HL-60 (cell line): ENCODE measurements around the gene RPL39L.

Source experiments
- DNase-seq, 2 experiments: peaks; one replicate each; pipeline ENCODE4 v3.0.0-alpha.2; 2010 to 2020; ENCODE audit warnings: low read depth in 1 of 2, low spot score in 1 of 2
- H3K27ac ChIP-seq: fragments of 250-450 bp; sonication (Bioruptor Pico); replicated peaks from 2 replicates; pipeline ENCODE4 v1.5.1; 2020; ENCODE audit warnings: mild to moderate bottlenecking, moderate library complexity
- H3K27me3 ChIP-seq: fragments of 250-450 bp; sonication (Bioruptor Pico); 2 replicates; pipeline ENCODE4 v1.5.1; 2021; ENCODE audit warnings: mild to moderate bottlenecking, moderate library complexity; ENCODE audit not compliant: insufficient read depth, poor library complexity, severe bottlenecking
- H3K4me3 ChIP-seq: replicated peaks from 2 replicates; pipeline ENCODE4 v1.5.1; 2011; ENCODE audit warnings: mild to moderate bottlenecking, control low read depth, low read length; ENCODE audit not compliant: insufficient read depth
- GABPA ChIP-seq: IDR thresholded peaks from 2 replicates; pipeline ENCODE4 v1.6.1; 2012; ENCODE audit warnings: low read depth
- POLR2AphosphoS5 ChIP-seq: IDR thresholded peaks from 2 replicates; pipeline ENCODE4 v1.6.1; 2012; ENCODE audit warnings: low read depth
- SPI1 ChIP-seq: IDR thresholded peaks from 2 replicates; pipeline ENCODE4 v1.6.1; 2012; ENCODE audit warnings: low read depth, mild to moderate bottlenecking, borderline replicate concordance
- TF ChIP-seq, protein P1 (sequence below): IDR thresholded peaks from 2 replicates; pipeline ENCODE4 v1.6.1; 2012; ENCODE audit warnings: low read depth; ENCODE audit not compliant: insufficient replicate concordance
- TF ChIP-seq, protein P2 (sequence below): IDR thresholded peaks from one replicate; pipeline ENCODE4 v1.5.1; 2011; ENCODE audit warnings: low read length, control low read depth, inconsistent platforms; ENCODE audit not compliant: insufficient read depth

RPL39L gene

GRCh38 chr3:187086831-187087230, 52.5 kb downstream of the RPL39L start:
- no peak overlapping the region for H3K27ac ChIP-seq
- TF ChIP-seq, protein P1, sequence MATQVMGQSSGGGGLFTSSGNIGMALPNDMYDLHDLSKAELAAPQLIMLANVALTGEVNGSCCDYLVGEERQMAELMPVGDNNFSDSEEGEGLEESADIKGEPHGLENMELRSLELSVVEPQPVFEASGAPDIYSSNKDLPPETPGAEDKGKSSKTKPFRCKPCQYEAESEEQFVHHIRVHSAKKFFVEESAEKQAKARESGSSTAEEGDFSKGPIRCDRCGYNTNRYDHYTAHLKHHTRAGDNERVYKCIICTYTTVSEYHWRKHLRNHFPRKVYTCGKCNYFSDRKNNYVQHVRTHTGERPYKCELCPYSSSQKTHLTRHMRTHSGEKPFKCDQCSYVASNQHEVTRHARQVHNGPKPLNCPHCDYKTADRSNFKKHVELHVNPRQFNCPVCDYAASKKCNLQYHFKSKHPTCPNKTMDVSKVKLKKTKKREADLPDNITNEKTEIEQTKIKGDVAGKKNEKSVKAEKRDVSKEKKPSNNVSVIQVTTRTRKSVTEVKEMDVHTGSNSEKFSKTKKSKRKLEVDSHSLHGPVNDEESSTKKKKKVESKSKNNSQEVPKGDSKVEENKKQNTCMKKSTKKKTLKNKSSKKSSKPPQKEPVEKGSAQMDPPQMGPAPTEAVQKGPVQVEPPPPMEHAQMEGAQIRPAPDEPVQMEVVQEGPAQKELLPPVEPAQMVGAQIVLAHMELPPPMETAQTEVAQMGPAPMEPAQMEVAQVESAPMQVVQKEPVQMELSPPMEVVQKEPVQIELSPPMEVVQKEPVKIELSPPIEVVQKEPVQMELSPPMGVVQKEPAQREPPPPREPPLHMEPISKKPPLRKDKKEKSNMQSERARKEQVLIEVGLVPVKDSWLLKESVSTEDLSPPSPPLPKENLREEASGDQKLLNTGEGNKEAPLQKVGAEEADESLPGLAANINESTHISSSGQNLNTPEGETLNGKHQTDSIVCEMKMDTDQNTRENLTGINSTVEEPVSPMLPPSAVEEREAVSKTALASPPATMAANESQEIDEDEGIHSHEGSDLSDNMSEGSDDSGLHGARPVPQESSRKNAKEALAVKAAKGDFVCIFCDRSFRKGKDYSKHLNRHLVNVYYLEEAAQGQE, result no peak
- no peak for TF ChIP-seq SPI1
- TF ChIP-seq POLR2AphosphoS5, result no peak
- TF ChIP-seq, protein P2, sequence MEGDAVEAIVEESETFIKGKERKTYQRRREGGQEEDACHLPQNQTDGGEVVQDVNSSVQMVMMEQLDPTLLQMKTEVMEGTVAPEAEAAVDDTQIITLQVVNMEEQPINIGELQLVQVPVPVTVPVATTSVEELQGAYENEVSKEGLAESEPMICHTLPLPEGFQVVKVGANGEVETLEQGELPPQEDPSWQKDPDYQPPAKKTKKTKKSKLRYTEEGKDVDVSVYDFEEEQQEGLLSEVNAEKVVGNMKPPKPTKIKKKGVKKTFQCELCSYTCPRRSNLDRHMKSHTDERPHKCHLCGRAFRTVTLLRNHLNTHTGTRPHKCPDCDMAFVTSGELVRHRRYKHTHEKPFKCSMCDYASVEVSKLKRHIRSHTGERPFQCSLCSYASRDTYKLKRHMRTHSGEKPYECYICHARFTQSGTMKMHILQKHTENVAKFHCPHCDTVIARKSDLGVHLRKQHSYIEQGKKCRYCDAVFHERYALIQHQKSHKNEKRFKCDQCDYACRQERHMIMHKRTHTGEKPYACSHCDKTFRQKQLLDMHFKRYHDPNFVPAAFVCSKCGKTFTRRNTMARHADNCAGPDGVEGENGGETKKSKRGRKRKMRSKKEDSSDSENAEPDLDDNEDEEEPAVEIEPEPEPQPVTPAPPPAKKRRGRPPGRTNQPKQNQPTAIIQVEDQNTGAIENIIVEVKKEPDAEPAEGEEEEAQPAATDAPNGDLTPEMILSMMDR, result no peak
- TF ChIP-seq GABPA, result no peak
- no peak for DNase-seq
- H3K4me3 ChIP-seq, result no peak overlapping the region
- H3K27me3 ChIP-seq, result no peaks in the 10 kb centered on the region

DNA sequence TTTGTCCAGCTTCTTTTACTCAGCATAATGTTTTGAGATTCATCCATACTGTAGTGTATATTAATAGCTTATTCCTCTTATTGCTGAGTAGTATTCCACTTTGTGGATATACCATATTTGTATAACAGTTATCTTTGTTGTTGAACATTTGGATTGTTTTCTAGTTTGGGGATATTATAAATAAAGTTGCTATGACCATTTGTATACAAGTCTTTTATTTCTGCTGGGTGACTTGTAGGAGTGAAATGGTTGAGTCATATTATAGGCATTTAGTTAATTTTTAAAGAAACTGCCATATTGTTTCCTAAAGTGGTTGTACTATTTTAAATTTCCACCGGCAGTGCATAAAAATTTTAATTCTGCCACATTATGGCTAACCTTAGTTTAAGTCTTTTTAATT, 53.4 kb downstream of the RPL39L start:
- Histone ChIP-seq H3K27ac (no peak overlapping the region), H3K4me3 (no peak overlapping the region), H3K27me3 (no peaks in the 10 kb centered on the region)
- no peak for DNase-seq
- TF ChIP-seq, protein P1, result no peak
- TF ChIP-seq, protein P2, result no peak
- TF ChIP-seq SPI1 (no peak), POLR2AphosphoS5 (no peak), GABPA (no peak)

DNA sequence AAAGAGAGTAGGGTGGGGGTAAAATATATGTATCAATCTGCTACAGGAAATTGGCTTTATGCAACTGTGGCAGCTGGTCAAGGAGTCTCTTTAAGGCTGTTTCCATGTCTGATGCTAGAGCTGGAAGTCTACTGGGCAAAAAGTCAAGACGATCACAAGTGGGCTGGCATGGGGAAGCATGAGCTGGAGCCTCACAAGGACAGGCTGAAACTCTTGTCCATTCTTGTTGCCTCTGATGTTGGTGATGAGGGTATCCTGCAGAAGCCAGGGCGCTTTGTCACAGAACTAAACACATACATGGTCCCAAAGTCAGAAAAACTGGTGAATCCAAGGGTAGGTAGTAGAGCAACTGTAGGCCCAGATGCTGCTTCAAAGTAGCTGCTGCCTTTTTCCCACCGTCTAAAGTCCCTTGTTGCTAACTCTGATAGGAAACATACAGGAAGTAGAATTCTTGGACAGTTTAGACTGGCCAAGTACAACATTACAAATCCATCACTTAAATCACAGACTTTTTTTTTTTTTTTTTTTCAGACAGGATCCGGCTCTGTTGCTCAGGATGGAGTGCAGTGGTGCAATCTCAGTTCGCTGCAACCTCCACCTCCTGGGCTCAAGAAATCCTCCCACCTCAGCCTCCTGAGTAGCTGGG, 54.2 kb downstream of the RPL39L start:
- TF ChIP-seq SPI1, result no peak
- TF ChIP-seq, protein P2, result no peak
- no peak for TF ChIP-seq POLR2AphosphoS5
- TF ChIP-seq, protein P1, result no peak
- no peak for TF ChIP-seq GABPA
- Histone ChIP-seq H3K27ac (no peak overlapping the region), H3K4me3 (no peak overlapping the region), H3K27me3 (no peaks in the 10 kb centered on the region)
- no peak for DNase-seq
